Left ventricle myocardium inferior (tissue), 1 donor: ENCODE data around the gene FAM184A. TPM values are rescaled to one million over a fixed set of nuclear protein-coding genes. Genes with fewer than 3 reads are reported as not detected.

ENCODE experiments used
- DNase-seq: peaks from one replicate; pipeline ENCODE4 v3.0.0-alpha.2; 2020
- H3K27ac ChIP-seq: fragments of 200-600 bp; replicated peaks from 2 replicates; pipeline ENCODE4 v1.8.0; 2021
- H3K27me3 ChIP-seq: fragments of 200-600 bp; 2 replicates; pipeline ENCODE4 v1.8.0; 2021; ENCODE audit warnings: low read depth
- H3K36me3 ChIP-seq: fragments of 200-600 bp; 2 replicates; pipeline ENCODE4 v1.8.0; 2021
- H3K4me1 ChIP-seq: fragments of 200-600 bp; 2 replicates; pipeline ENCODE4 v1.8.0; 2021
- H3K4me3 ChIP-seq: fragments of 200-600 bp; 2 replicates; pipeline ENCODE4 v1.8.0; 2021; ENCODE audit warnings: mild to moderate bottlenecking, moderate library complexity
- H3K9me3 ChIP-seq: fragments of 200-600 bp; replicated peaks from 2 replicates; pipeline ENCODE4 v1.8.0; 2021
- intact Hi-C: fragments of 100-400 bp; cut with micrococcal nuclease; formaldehyde crosslinking; loops from one replicate; pipeline ENCODE4 v1.11.0; 2022
- total RNA-seq: library from RNA; stranded (reverse); fragmentation: NEBNext Ultra II Directional; extraction: Animal tissue kit (Norgen Biotek cat#: 25700); gene quantifications from one replicate; pipeline ENCODE4 v1.2.1, GENCODE V29; 2021
- TF ChIP-seq, protein P1 (sequence below): fragments of 200-600 bp; IDR thresholded peaks from 2 replicates; pipeline ENCODE4 v1.8.0; 2021; ENCODE audit warnings: antibody characterized with exemption, mild to moderate bottlenecking, borderline replicate concordance
- donor health status: DM: no; HTN: yes; CAD: no; lungs with severe emphysema.

Gene FAM184A
- total RNA-seq, 1 donor from 2014 or later, result 0.93 TPM

DNA sequence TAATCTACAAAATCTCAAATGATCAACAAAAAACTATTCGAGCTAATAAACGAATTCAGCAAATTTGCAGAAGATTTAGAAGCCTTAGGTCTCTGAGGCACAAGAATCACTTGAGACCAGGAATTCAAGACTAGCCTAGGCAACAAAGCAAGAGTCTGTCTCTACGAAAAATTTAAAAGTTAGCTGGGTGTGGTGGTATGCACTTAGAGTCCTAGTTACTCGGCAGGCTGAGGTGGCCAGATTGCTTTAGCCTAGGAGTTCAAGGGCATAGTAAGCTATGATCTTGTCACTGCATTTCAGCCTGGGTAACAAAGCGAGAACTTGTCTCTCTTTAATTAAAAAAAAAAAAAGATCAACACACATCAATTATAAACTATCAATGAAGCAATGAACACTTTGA, 34.2 kb downstream of the FAM184A start:
- Histone ChIP-seq H3K27ac (no peak overlapping the region), H3K27me3 (no peaks in the 10 kb centered on the region), H3K4me1 (no peaks in the 10 kb centered on the region), H3K36me3 (no peaks in the 10 kb centered on the region), H3K9me3 (no peaks in the 10 kb centered on the region), H3K4me3 (no peak overlapping the region)
- TF ChIP-seq, protein P1, sequence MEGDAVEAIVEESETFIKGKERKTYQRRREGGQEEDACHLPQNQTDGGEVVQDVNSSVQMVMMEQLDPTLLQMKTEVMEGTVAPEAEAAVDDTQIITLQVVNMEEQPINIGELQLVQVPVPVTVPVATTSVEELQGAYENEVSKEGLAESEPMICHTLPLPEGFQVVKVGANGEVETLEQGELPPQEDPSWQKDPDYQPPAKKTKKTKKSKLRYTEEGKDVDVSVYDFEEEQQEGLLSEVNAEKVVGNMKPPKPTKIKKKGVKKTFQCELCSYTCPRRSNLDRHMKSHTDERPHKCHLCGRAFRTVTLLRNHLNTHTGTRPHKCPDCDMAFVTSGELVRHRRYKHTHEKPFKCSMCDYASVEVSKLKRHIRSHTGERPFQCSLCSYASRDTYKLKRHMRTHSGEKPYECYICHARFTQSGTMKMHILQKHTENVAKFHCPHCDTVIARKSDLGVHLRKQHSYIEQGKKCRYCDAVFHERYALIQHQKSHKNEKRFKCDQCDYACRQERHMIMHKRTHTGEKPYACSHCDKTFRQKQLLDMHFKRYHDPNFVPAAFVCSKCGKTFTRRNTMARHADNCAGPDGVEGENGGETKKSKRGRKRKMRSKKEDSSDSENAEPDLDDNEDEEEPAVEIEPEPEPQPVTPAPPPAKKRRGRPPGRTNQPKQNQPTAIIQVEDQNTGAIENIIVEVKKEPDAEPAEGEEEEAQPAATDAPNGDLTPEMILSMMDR, result no peak
- DNase-seq, result no peak
- intact Hi-C loops, result no loop called here

DNA sequence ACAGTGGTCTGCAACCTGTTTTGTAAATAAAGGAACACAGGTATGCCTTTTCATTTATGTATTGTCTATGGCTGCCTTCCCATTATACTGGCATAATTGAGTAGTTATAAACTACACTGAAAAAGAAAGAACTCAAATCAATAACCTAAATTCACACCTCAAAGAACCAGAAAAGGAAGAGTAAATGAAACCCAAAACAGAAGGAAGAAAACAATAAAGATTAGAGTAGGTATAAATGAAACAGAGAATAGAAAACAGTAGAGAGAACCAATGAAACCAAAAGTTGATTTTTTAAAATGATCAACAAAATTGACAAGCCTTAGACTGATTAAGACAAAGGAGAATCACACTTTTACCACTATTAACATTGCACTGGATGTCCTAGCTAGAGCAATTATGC, 34.7 kb downstream of the FAM184A start:
- intact Hi-C loops, result no loop called here
- no peak for DNase-seq
- no peak overlapping the region for H3K27ac ChIP-seq
- H3K27me3 ChIP-seq, result no peaks in the 10 kb centered on the region
- no peak overlapping the region for H3K4me3 ChIP-seq
- no peaks in the 10 kb centered on the region for H3K9me3 ChIP-seq
- H3K4me1 ChIP-seq, result no peaks in the 10 kb centered on the region
- H3K36me3 ChIP-seq, result no peaks in the 10 kb centered on the region
- TF ChIP-seq, protein P1, result no peak

DNA sequence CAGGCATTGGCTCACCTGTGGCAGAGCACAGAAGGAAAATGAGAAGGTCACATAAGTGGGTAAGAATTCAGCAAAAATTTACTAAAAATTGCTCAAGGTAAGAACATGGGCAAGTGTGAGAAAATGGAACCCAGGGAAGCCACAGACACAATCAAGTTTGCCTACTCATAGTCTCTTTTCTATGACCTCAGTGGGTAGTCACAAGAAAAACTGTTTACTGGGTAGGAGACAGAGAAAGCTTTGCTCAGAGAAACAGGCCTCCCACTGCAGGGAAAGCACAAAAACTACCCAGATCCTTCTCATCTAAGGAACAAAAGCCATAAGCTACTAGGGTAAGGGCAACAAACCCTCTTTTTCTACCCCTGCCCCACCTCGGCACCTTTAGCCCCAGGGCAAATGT, 35.2 kb downstream of the FAM184A start:
- H3K4me3 ChIP-seq, result no peak overlapping the region
- TF ChIP-seq, protein P1, result no peak
- H3K4me1 ChIP-seq, result no peaks in the 10 kb centered on the region
- no peak for DNase-seq
- no peaks in the 10 kb centered on the region for H3K9me3 ChIP-seq
- no peaks in the 10 kb centered on the region for H3K27me3 ChIP-seq
- H3K27ac ChIP-seq, result no peak overlapping the region
- H3K36me3 ChIP-seq, result no peaks in the 10 kb centered on the region
- intact Hi-C loops, result no loop called here

DNA sequence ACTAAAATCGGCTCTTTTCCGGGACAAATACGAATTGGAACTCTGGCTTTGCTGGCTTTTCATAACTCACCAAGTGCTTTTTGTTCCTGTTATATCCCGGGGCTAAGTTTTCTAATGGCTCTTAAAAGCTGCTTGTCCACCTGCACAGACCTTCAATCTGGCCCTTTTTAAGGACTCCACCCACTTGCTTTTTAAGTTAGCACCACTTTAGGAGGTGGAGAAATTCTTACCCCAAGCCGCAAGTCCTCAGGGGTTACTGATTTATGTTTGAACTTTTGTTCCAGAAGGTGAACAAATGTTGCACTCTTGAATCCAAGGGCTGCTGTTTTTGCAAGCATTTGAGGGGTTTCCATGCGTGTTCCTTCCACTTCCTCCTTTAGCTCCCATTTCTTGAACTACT, 37.8 kb downstream of the FAM184A start:
- Histone ChIP-seq H3K4me1 (peaks cover 3% of the 10 kb centered on the region), H3K9me3 (no peaks in the 10 kb centered on the region), H3K27ac (no peak overlapping the region), H3K27me3 (no peaks in the 10 kb centered on the region), H3K36me3 (no peaks in the 10 kb centered on the region), H3K4me3 (no peak overlapping the region)
- TF ChIP-seq, protein P1, result no peak
- no peak for DNase-seq
- intact Hi-C loops, result no loop called here

DNA sequence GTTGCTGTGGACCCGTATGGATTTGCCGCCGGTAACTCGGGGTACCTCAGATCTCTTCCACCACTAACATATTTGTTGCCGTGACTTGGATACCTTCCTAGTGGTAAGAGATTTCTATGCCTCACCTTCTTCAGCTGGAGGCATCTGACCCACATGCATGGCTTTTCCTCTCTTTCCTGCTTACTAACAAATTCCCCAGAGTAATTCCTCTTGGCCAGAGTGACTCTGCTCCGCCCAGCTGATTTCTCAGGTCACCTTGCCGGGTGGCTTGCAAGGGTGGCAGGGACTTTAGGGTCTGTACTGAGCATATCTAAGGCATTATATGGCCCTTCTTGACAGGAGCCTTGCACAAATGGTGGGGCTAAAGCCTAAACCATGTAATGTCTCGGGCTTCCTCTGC, 38.2 kb downstream of the FAM184A start:
- intact Hi-C loops, result no loop called here
- Histone ChIP-seq H3K27me3 (no peaks in the 10 kb centered on the region), H3K4me3 (no peak overlapping the region)

More for the DNA sequence above, 38.2 kb downstream of the FAM184A start:
- no peak for DNase-seq
- TF ChIP-seq, protein P1, result no peak
- Histone ChIP-seq H3K9me3 (no peaks in the 10 kb centered on the region), H3K4me1 (peaks cover 7% of the 10 kb centered on the region), H3K27ac (no peak overlapping the region), H3K36me3 (no peaks in the 10 kb centered on the region)
